HepG2 (cell line): ENCODE results near the gene VAMP5. TPM values are rescaled to one million over a fixed set of nuclear protein-coding genes. Genes with fewer than 3 reads are reported as not detected.

ENCODE experiments used
- AGO2 ChIP-seq: fragments of 200-400 bp; formaldehyde crosslinking; optimal IDR thresholded peaks from 2 replicates; pipeline ENCODE3; 2017; ENCODE audit warnings: mild to moderate bottlenecking, low read depth, low read length, moderate library complexity
- ATF6 ChIP-seq: sonication (generic); formaldehyde crosslinking; conservative IDR thresholded peaks from 2 replicates; pipeline ENCODE4 v1.4.0; 2020; ENCODE audit warnings: missing genetic modification reagents
- CSRNP2 ChIP-seq: sonication (generic); formaldehyde crosslinking; conservative IDR thresholded peaks from 2 replicates; pipeline ENCODE4 v1.8.0; 2022; ENCODE audit warnings: low read depth, missing genetic modification reagents
- FOSL1 ChIP-seq: sonication (generic); formaldehyde crosslinking; IDR thresholded peaks from 2 replicates; pipeline ENCODE4 v1.9.0; 2021; ENCODE audit warnings: missing genetic modification reagents, borderline replicate concordance
- ONECUT2 ChIP-seq: sonication (generic); formaldehyde crosslinking; IDR thresholded peaks from 2 replicates; pipeline ENCODE4 v1.4.0; 2020; ENCODE audit warnings: missing genetic modification reagents
- POLR2A ChIP-seq, 2 experiments: IDR thresholded peaks; 2 replicates each; pipeline ENCODE4 v1.6.1; 2011; ENCODE audit warnings: low read depth in 2 of 2, low read length in 2 of 2, mild to moderate bottlenecking in 1 of 2, moderate library complexity in 1 of 2; ENCODE audit not compliant: insufficient read depth in 1 of 2
- PRMT3 ChIP-seq: sonication (generic); formaldehyde crosslinking; IDR thresholded peaks from 2 replicates; pipeline ENCODE4 v1.8.1; 2022; ENCODE audit warnings: low read depth, mild to moderate bottlenecking, moderate library complexity, missing genetic modification reagents, borderline replicate concordance
- TAF15 ChIP-seq: fragments of 200-400 bp; formaldehyde crosslinking; IDR thresholded peaks from one replicate; pipeline ENCODE4 v1.6.1; 2018; ENCODE audit warnings: mild to moderate bottlenecking, low read depth, low read length; ENCODE audit not compliant: poor library complexity, severe bottlenecking
- THAP9 ChIP-seq: sonication (generic); formaldehyde crosslinking; IDR thresholded peaks from 2 replicates; pipeline ENCODE4; 2020; ENCODE audit warnings: missing genetic modification reagents, mild to moderate bottlenecking, borderline replicate concordance
- ZBTB37 ChIP-seq: sonication (generic); formaldehyde crosslinking; IDR thresholded peaks from 2 replicates; pipeline ENCODE4 v1.4.0; 2020; ENCODE audit warnings: mild to moderate bottlenecking, missing genetic modification reagents
- ZMYM3 ChIP-seq: sonication (generic); formaldehyde crosslinking; IDR thresholded peaks from 2 replicates; pipeline ENCODE4 v1.5.1; 2020; ENCODE audit warnings: mild to moderate bottlenecking, missing genetic modification reagents
- ZNF282 ChIP-seq: fragments of 450-650 bp; IDR thresholded peaks from 2 replicates; pipeline ENCODE4 v1.6.1; 2018; ENCODE audit not compliant: partially characterized antibody
- ZNF562 ChIP-seq: sonication (generic); formaldehyde crosslinking; IDR thresholded peaks from 2 replicates; pipeline ENCODE4 v1.8.0; 2022; ENCODE audit warnings: missing genetic modification reagents, borderline replicate concordance
- ZNF598 ChIP-seq: sonication (generic); formaldehyde crosslinking; IDR thresholded peaks from 2 replicates; pipeline ENCODE4 v1.5.1; 2020; ENCODE audit warnings: mild to moderate bottlenecking, missing genetic modification reagents, borderline replicate concordance
- ZNF670 ChIP-seq: sonication (generic); formaldehyde crosslinking; IDR thresholded peaks from 2 replicates; pipeline ENCODE4 v1.8.0; 2022; ENCODE audit warnings: mild to moderate bottlenecking, missing genetic modification reagents, borderline replicate concordance
- ZNF704 ChIP-seq: sonication (generic); formaldehyde crosslinking; IDR thresholded peaks from 2 replicates; pipeline ENCODE4 v1.8.1; 2023; ENCODE audit warnings: mild to moderate bottlenecking, inconsistent platforms, moderate library complexity, missing genetic modification reagents, borderline replicate concordance
- polyA plus RNA-seq, 8 experiments: library from polyadenylated mRNA; depleted of rRNA in 3 of 8; stranded (reverse) in 7 of 8; unstranded in 1 of 8; fragments of >200 nt; fragmentation: Illumina TruSeq in 4 of 8; extraction: Trizol in 4 of 8; gene quantifications; 2 replicates each; pipeline versions ENCODE4 v1.2.1 to v1.2.3, GENCODE V29; 2011 to 2016; ENCODE audit warnings: low read depth in 4 of 8, missing spikeins in 1 of 8, mixed read lengths in 1 of 8; ENCODE audit not compliant: insufficient read depth in 1 of 8
- total RNA-seq, 5 experiments: library from RNA; depleted of rRNA; stranded (reverse); fragments of >200 nt; fragmentation: Illumina TruSeq; extraction: Trizol; gene quantifications; 2 replicates each; pipeline ENCODE4 v1.2.3, GENCODE V29; 2016; ENCODE audit warnings: low read depth in 1 of 5
- TF ChIP-seq, protein P1 (sequence below): sonication (generic); formaldehyde crosslinking; IDR thresholded peaks from 2 replicates; pipeline ENCODE4 v1.4.0; 2020; ENCODE audit warnings: mild to moderate bottlenecking, missing genetic modification reagents

VAMP5 gene
- total and polyA plus RNA-seq, 2 of the 13 experiments (the other 11 are each of a cell fraction or from before 2014, with no cell fraction given): 7.2 to 56.7 TPM

GRCh38 chr2:85584354-85584856, at the start of gene VAMP5 (continued):
- TF ChIP-seq THAP9 (CRISPR knock-in tag): 0 out of 2 replicates have a peak, but pooled peaks have one; percentile 32
- no peak for TF ChIP-seq ZNF598 (CRISPR knock-in tag)
- TF ChIP-seq POLR2A (IDR thresholded peaks at IDR 0.05; ENCODE audit: insufficient read depth in 1 of 2, low read depth in 2 of 2, low read length in 2 of 2): peak in 1 of 2 experiments; percentile 79; a peak in 3 of 4 replicates
- peak; percentile 90 for TF ChIP-seq TAF15
- TF ChIP-seq PRMT3: peak; percentile 88; the same call in 1 of the 2 replicates
- TF ChIP-seq AGO2: peak; percentile 91
- TF ChIP-seq ZNF670 (CRISPR knock-in tag): no peak
- TF ChIP-seq ZNF562 (CRISPR knock-in tag): no peak
- TF ChIP-seq CSRNP2 (CRISPR knock-in tag): no peak
- TF ChIP-seq ATF6: 0 out of 2 replicates have a peak, but pooled peaks have one; percentile 34
- TF ChIP-seq ONECUT2: no peak
- 0 out of 2 replicates have a peak, but pooled peaks have one; percentile 80 for TF ChIP-seq ZNF704 (CRISPR knock-in tag)
- TF ChIP-seq, protein P1, sequence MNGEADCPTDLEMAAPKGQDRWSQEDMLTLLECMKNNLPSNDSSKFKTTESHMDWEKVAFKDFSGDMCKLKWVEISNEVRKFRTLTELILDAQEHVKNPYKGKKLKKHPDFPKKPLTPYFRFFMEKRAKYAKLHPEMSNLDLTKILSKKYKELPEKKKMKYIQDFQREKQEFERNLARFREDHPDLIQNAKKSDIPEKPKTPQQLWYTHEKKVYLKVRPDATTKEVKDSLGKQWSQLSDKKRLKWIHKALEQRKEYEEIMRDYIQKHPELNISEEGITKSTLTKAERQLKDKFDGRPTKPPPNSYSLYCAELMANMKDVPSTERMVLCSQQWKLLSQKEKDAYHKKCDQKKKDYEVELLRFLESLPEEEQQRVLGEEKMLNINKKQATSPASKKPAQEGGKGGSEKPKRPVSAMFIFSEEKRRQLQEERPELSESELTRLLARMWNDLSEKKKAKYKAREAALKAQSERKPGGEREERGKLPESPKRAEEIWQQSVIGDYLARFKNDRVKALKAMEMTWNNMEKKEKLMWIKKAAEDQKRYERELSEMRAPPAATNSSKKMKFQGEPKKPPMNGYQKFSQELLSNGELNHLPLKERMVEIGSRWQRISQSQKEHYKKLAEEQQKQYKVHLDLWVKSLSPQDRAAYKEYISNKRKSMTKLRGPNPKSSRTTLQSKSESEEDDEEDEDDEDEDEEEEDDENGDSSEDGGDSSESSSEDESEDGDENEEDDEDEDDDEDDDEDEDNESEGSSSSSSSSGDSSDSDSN (CRISPR knock-in tag): peak; percentile 99
- no peak for TF ChIP-seq ZNF282
- no peak for TF ChIP-seq ZMYM3 (CRISPR knock-in tag)
- TF ChIP-seq ZBTB37 (CRISPR knock-in tag): no peak
- no peak for TF ChIP-seq FOSL1 (CRISPR knock-in tag)
